ENCODE data around the gene GOLIM4.

Gene GOLIM4

GRCh38 chr3:168003911-168004310 is 91.8 kb downstream of the GOLIM4 start:
- H3K4me2 ChIP-seq (ENCODE audit: low read length), result no peak overlapping the region
- H3K4me1 ChIP-seq (ENCODE audit: low read length), result no peaks in the 10 kb centered on the region
- no peak for TF ChIP-seq CTCF (IDR thresholded peaks at IDR 0.05; ENCODE audit: low read depth, low read length)
- TF ChIP-seq EZH2phosphoT487 (IDR thresholded peaks at IDR 0.05; ENCODE audit: low read depth), result no peak

DNA sequence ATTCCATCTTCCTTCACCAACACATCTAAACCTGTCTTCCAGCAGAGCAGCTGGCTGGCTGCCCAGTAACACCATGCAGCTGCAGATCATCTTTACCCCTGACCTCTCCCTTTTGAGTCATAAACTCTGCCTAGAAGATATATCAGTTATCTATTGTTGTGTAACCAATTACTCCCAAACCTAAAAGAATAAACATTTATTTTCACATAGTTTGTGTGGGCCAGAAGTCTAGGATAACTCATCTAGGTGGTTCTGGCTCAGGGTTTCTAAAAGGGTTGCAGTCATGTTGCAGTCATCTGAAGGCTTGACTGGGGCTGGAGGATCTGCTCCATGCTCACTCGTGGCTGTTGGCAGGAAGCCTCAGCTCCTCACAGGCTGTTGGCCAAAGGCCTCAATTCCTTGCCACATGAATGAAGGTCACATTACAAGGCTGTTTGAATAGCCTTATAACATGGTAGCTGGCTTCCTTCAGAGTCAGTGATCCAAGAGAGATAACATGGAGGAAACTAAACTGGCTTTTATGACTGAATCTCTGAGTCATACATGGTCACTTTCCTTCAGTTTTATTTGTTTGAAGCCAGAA is 92.8 kb downstream of the GOLIM4 start:
- no peak overlapping the region for H3K4me2 ChIP-seq (ENCODE audit: low read length)
- H3K4me3 ChIP-seq (ENCODE audit: low read length), result no peak overlapping the region
- no peaks in the 10 kb centered on the region for H3K79me2 ChIP-seq (ENCODE audit: low read length)
- no peak overlapping the region for H2AFZ ChIP-seq (ENCODE audit: low read depth, low read length)
- no peaks in the 10 kb centered on the region for H4K20me1 ChIP-seq (ENCODE audit: insufficient read depth, low read length)
- no peak overlapping the region for H3K27ac ChIP-seq (ENCODE audit: low read length)
- TF ChIP-seq EZH2phosphoT487 (IDR thresholded peaks at IDR 0.05; ENCODE audit: low read depth) (no peak), CTCF (IDR thresholded peaks at IDR 0.05; ENCODE audit: low read depth, low read length) (no peak)
- H3K4me1 ChIP-seq (ENCODE audit: low read length), result no peaks in the 10 kb centered on the region
- no peaks in the 10 kb centered on the region for H3K36me3 ChIP-seq (replicated peaks; ENCODE audit: low read depth, low read length)
- no peaks in the 10 kb centered on the region for H3K9me3 ChIP-seq (ENCODE audit: insufficient read depth, low read length)
- H3K27me3 ChIP-seq (ENCODE audit: low read depth, low read length), result no peaks in the 10 kb centered on the region
- H3K9ac ChIP-seq (ENCODE audit: low read length), result no peak overlapping the region

More at GRCh38 chr3:168003911-168004310, 91.8 kb downstream of the GOLIM4 start:
- H3K9me3 ChIP-seq (ENCODE audit: insufficient read depth, low read length), result no peaks in the 10 kb centered on the region
- H4K20me1 ChIP-seq (ENCODE audit: insufficient read depth, low read length), result no peaks in the 10 kb centered on the region
- no peak overlapping the region for H3K27ac ChIP-seq (ENCODE audit: low read length)
- H3K36me3 ChIP-seq (replicated peaks; ENCODE audit: low read depth, low read length), result no peaks in the 10 kb centered on the region
- H3K79me2 ChIP-seq (ENCODE audit: low read length), result no peaks in the 10 kb centered on the region
- no peaks in the 10 kb centered on the region for H3K27me3 ChIP-seq (ENCODE audit: low read depth, low read length)
- H3K4me3 ChIP-seq (ENCODE audit: low read length), result no peak overlapping the region
- no peak overlapping the region for H3K9ac ChIP-seq (ENCODE audit: low read length)
- H2AFZ ChIP-seq (ENCODE audit: low read depth, low read length), result no peak overlapping the region

GRCh38 chr3:168001244-168001643 is 94.5 kb downstream of the GOLIM4 start:
- TF ChIP-seq EZH2phosphoT487 (IDR thresholded peaks at IDR 0.05; ENCODE audit: low read depth), result no peak
- no peak for TF ChIP-seq CTCF (IDR thresholded peaks at IDR 0.05; ENCODE audit: low read depth, low read length)
- H3K79me2 ChIP-seq (ENCODE audit: low read length), result no peaks in the 10 kb centered on the region
- H3K9ac ChIP-seq (ENCODE audit: low read length), result no peak overlapping the region
- H4K20me1 ChIP-seq (ENCODE audit: insufficient read depth, low read length), result no peaks in the 10 kb centered on the region
- H3K4me3 ChIP-seq (ENCODE audit: low read length), result no peak overlapping the region
- no peaks in the 10 kb centered on the region for H3K4me1 ChIP-seq (ENCODE audit: low read length)
- no peak overlapping the region for H3K27ac ChIP-seq (ENCODE audit: low read length)
- H3K9me3 ChIP-seq (ENCODE audit: insufficient read depth, low read length), result no peaks in the 10 kb centered on the region
- H3K4me2 ChIP-seq (ENCODE audit: low read length), result no peak overlapping the region
- no peak overlapping the region for H2AFZ ChIP-seq (ENCODE audit: low read depth, low read length)
- H3K36me3 ChIP-seq (replicated peaks; ENCODE audit: low read depth, low read length), result no peaks in the 10 kb centered on the region
- no peaks in the 10 kb centered on the region for H3K27me3 ChIP-seq (ENCODE audit: low read depth, low read length)

DNA sequence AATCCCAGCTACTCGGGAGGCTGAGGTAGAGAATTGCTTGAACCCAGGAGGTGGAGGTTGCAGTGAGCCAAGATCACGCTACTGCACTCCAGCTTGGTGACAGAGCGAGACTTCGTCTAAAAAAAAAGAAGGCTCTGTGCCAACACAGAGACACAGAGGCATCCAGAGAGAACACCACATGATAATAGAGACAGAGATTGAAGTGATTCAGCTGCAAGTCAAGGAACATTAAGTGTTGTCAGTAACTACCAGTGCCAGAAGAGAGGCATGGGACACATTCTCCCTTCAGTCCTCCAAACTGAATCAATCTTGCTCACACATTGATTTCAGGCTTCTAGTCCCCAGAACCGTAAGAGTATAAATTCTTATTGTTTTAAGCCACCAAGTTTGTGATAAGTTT is 97.5 kb downstream of the GOLIM4 start:
- no peaks in the 10 kb centered on the region for H3K36me3 ChIP-seq (replicated peaks; ENCODE audit: low read depth, low read length)
- H3K9me3 ChIP-seq (ENCODE audit: insufficient read depth, low read length), result no peaks in the 10 kb centered on the region
- H3K27me3 ChIP-seq (ENCODE audit: low read depth, low read length), result no peaks in the 10 kb centered on the region
- H4K20me1 ChIP-seq (ENCODE audit: insufficient read depth, low read length), result no peaks in the 10 kb centered on the region
- no peak overlapping the region for H3K27ac ChIP-seq (ENCODE audit: low read length)
- H3K4me2 ChIP-seq (ENCODE audit: low read length), result no peak overlapping the region
- H3K4me3 ChIP-seq (ENCODE audit: low read length), result no peak overlapping the region
- TF ChIP-seq CTCF (IDR thresholded peaks at IDR 0.05; ENCODE audit: low read depth, low read length) (no peak), EZH2phosphoT487 (IDR thresholded peaks at IDR 0.05; ENCODE audit: low read depth) (no peak)
- no peak overlapping the region for H3K9ac ChIP-seq (ENCODE audit: low read length)
- no peaks in the 10 kb centered on the region for H3K79me2 ChIP-seq (ENCODE audit: low read length)
- H2AFZ ChIP-seq (ENCODE audit: low read depth, low read length), result no peak overlapping the region
- no peaks in the 10 kb centered on the region for H3K4me1 ChIP-seq (ENCODE audit: low read length)
